ENCODE results near the gene NPPC. TPM values are rescaled to one million over a fixed set of nuclear protein-coding genes. Genes with fewer than 3 reads are reported as not detected.

Gene NPPC
- total RNA-seq, 2 experiments from 2014 or later, result not detected

GRCh38 chr2:231922311-231923009 lies 3.7 kb downstream of the NPPC start:
- Histone ChIP-seq H4K20me1 (ENCODE audit: insufficient read depth, low read length) (no peaks in the 10 kb centered on the region), H3K4me1 (ENCODE audit: insufficient read depth, low read length, poor library complexity, severe bottlenecking) (no peaks in the 10 kb centered on the region), H3K9me2 (ENCODE audit: insufficient read depth, low read length) (no peaks in the 10 kb centered on the region), H3K4me2 (ENCODE audit: low read length) (no peak overlapping the region), H3K9me3 (ENCODE audit: low read length) (no peaks in the 10 kb centered on the region), H3K27ac (ENCODE audit: low read depth, low read length, poor library complexity, severe bottlenecking) (no peak overlapping the region), H3K36me3 (ENCODE audit: insufficient read depth, low read length) (no peaks in the 10 kb centered on the region), H3K79me2 (ENCODE audit: insufficient read depth, low read depth, low read length) (no peaks in the 10 kb centered on the region), H3K4me3 (ENCODE audit: low read depth, low read length, poor library complexity, severe bottlenecking) (no peak overlapping the region), H2AFZ (ENCODE audit: low read length) (no peak overlapping the region)
- intact Hi-C loops (cut with micrococcal nuclease; ENCODE audit: unreplicated experiment), result no loop called here
- ChIA-PET CTCF (ENCODE audit: unreplicated experiment) (no interaction called here), POLR2A (interaction anchor here (0.6 to 1.2 kb wide), 2 partner anchors 11 to 141 kb away, joined by 3 read pairs; partner anchors contain the start of gene PDE6D)
- no TSS peak for BruUV-seq (replicated peaks)
- DNase-seq (ENCODE audit: low spot score), result no peak
- TF ChIP-seq EZH2phosphoT487 (IDR thresholded peaks at IDR 0.05; ENCODE audit: borderline replicate concordance, low read depth, low read length), result no peak
- no peak for TF ChIP-seq CTCF (conservative IDR thresholded peaks at IDR 0.05; ENCODE audit: low read length)

- TF ChIP-seq CTCF (conservative IDR thresholded peaks at IDR 0.05; ENCODE audit: low read length) (no peak), EZH2phosphoT487 (IDR thresholded peaks at IDR 0.05; ENCODE audit: borderline replicate concordance, low read depth, low read length) (no peak)
- BruUV-seq (replicated peaks), result no TSS peak
Measured at GRCh38 chr2:231920795-231921194, 5.4 kb downstream of the NPPC start.

GRCh38 chr2:231920366-231920765 lies 5.8 kb downstream of the NPPC start:
- TF ChIP-seq CTCF (conservative IDR thresholded peaks at IDR 0.05; ENCODE audit: low read length) (no peak), EZH2phosphoT487 (IDR thresholded peaks at IDR 0.05; ENCODE audit: borderline replicate concordance, low read depth, low read length) (no peak)
- ChIA-PET CTCF (ENCODE audit: unreplicated experiment) (no interaction called here), POLR2A (no interaction called here)
- Histone ChIP-seq H4K20me1 (ENCODE audit: insufficient read depth, low read length) (no peaks in the 10 kb centered on the region), H3K9me2 (ENCODE audit: insufficient read depth, low read length) (no peaks in the 10 kb centered on the region), H3K79me2 (ENCODE audit: insufficient read depth, low read depth, low read length) (no peaks in the 10 kb centered on the region), H3K27ac (ENCODE audit: low read depth, low read length, poor library complexity, severe bottlenecking) (no peak overlapping the region), H3K4me1 (ENCODE audit: insufficient read depth, low read length, poor library complexity, severe bottlenecking) (no peaks in the 10 kb centered on the region), H3K36me3 (ENCODE audit: insufficient read depth, low read length) (no peaks in the 10 kb centered on the region), H3K4me2 (ENCODE audit: low read length) (no peak overlapping the region), H3K4me3 (ENCODE audit: low read depth, low read length, poor library complexity, severe bottlenecking) (no peak overlapping the region), H2AFZ (ENCODE audit: low read length) (no peak overlapping the region), H3K9me3 (ENCODE audit: low read length) (no peaks in the 10 kb centered on the region)
- intact Hi-C loops (cut with micrococcal nuclease; ENCODE audit: unreplicated experiment), result no loop called here
- no TSS peak for BruUV-seq (replicated peaks)
- DNase-seq (ENCODE audit: low spot score), result no peak

More at GRCh38 chr2:231920795-231921194, 5.4 kb downstream of the NPPC start:
- no peaks in the 10 kb centered on the region for H3K9me2 ChIP-seq (ENCODE audit: insufficient read depth, low read length)
- H3K27ac ChIP-seq (ENCODE audit: low read depth, low read length, poor library complexity, severe bottlenecking), result no peak overlapping the region
- POLR2A ChIA-PET, result interaction anchor here (0.5 kb wide), 1 partner anchor 470 kb away, joined by 3 read pairs; no protein-coding TSS in a partner anchor
- no peaks in the 10 kb centered on the region for H3K4me1 ChIP-seq (ENCODE audit: insufficient read depth, low read length, poor library complexity, severe bottlenecking)
- no peak overlapping the region for H3K4me3 ChIP-seq (ENCODE audit: low read depth, low read length, poor library complexity, severe bottlenecking)
- no peak overlapping the region for H2AFZ ChIP-seq (ENCODE audit: low read length)
- no peaks in the 10 kb centered on the region for H3K36me3 ChIP-seq (ENCODE audit: insufficient read depth, low read length)
- H3K79me2 ChIP-seq (ENCODE audit: insufficient read depth, low read depth, low read length), result no peaks in the 10 kb centered on the region
- intact Hi-C loops (cut with micrococcal nuclease; ENCODE audit: unreplicated experiment), result no loop called here
- DNase-seq (ENCODE audit: low spot score), result no peak
- H3K4me2 ChIP-seq (ENCODE audit: low read length), result no peak overlapping the region
- CTCF ChIA-PET (ENCODE audit: unreplicated experiment), result no interaction called here
- H3K9me3 ChIP-seq (ENCODE audit: low read length), result no peaks in the 10 kb centered on the region
- H4K20me1 ChIP-seq (ENCODE audit: insufficient read depth, low read length), result no peaks in the 10 kb centered on the region

Measured in OCI-LY7 (cell line).